ENCODE measurements around the gene RIN3.

DNA sequence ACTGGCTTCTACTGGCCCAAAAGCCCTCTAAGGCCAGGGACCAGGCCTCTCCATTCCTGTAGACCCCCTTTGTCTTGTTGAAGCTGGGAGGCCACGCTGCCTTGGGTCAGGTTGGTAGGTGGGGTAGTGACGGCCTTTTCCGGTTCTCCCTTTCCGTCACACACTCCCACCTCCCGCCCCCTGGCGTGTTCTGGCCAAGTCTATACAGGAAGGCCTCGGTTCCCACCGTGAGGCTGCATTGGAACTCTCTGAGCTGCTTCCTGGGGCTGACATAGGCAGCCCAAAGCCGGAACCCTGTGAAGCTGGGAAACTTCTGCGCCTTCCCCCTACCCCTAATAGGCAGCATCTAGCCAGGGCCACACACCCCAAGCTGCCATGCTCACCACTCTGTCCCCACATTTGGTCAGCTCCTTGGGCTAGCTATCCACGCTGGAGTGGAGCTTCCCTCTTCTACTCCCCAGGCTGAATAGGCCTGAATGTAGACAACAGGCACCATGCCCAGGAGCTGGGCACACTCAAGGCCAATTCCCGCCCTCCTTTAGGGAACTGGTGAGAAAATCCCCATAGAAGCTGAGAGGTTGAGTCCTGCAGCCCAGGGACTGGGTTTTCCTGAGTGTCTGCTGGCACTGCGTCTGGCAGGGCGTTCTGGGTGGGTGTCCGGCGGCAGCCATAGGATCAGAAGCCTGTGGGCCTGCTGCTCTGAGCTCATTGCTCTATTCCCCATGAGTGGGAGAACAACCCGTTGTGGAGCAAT lies 35.7 kb downstream of the RIN3 start:
- TF ChIP-seq, protein P1, sequence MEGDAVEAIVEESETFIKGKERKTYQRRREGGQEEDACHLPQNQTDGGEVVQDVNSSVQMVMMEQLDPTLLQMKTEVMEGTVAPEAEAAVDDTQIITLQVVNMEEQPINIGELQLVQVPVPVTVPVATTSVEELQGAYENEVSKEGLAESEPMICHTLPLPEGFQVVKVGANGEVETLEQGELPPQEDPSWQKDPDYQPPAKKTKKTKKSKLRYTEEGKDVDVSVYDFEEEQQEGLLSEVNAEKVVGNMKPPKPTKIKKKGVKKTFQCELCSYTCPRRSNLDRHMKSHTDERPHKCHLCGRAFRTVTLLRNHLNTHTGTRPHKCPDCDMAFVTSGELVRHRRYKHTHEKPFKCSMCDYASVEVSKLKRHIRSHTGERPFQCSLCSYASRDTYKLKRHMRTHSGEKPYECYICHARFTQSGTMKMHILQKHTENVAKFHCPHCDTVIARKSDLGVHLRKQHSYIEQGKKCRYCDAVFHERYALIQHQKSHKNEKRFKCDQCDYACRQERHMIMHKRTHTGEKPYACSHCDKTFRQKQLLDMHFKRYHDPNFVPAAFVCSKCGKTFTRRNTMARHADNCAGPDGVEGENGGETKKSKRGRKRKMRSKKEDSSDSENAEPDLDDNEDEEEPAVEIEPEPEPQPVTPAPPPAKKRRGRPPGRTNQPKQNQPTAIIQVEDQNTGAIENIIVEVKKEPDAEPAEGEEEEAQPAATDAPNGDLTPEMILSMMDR (IDR thresholded peaks at IDR 0.05), result no peak
- TF ChIP-seq TCF7L2 (IDR thresholded peaks at IDR 0.05; ENCODE audit: low read depth, low read length) (no peak), POLR2AphosphoS5 (IDR thresholded peaks at IDR 0.05; ENCODE audit: low read depth, low read length) (no peak)

Measured in Panc1 (cell line).